Gastroesophageal sphincter (tissue), 4 donors: ENCODE measurements around the gene NHP2. TPM values are rescaled to one million over a fixed set of nuclear protein-coding genes. Genes with fewer than 3 reads are reported as not detected.

ENCODE experiments used
- ATAC-seq: fragments of 150-250 bp; one replicate; pipeline ENCODE4 v1.9.1; 2016; ENCODE audit warnings: mild to moderate bottlenecking, moderate library complexity
- H3K27ac ChIP-seq, 4 donors: fragments of 200-600 bp; sonication (generic) in 3 of 4; 1 replicate in 3 of 4; 2 replicates in 1 of 4; pipeline ENCODE4 v1.5.1; 2016 to 2019
- H3K27me3 ChIP-seq: fragments of 200-600 bp; sonication (generic); one replicate; pipeline ENCODE4 v1.5.1; 2019
- H3K36me3 ChIP-seq, 2 donors: fragments of 200-600 bp; sonication (generic); one replicate each; pipeline ENCODE4 v1.5.1; 2019; ENCODE audit warnings: control low read depth in 1 of 2
- H3K4me1 ChIP-seq, 3 donors: fragments of 200-600 bp; sonication (generic); 1 replicate in 2 of 3; 2 replicates in 1 of 3; pipeline ENCODE4 v1.5.1; 2016 to 2019; ENCODE audit warnings: control low read depth in 2 of 3
- H3K4me3 ChIP-seq, 2 donors: fragments of 200-600 bp; sonication (generic); one replicate each; pipeline ENCODE4 v1.5.1; 2019; ENCODE audit warnings: mild to moderate bottlenecking in 1 of 2, moderate library complexity in 1 of 2
- H3K9me3 ChIP-seq, 3 donors: fragments of 200-600 bp; sonication (generic); one replicate each; pipeline ENCODE4 v1.5.1; 2017 to 2019; ENCODE audit warnings: control low read depth in 2 of 3
- CTCF ChIP-seq, 4 experiments: fragments of 200-600 bp in 2 of 4; fragments of 450-650 bp in 2 of 4; sonication (generic) in 1 of 4; IDR thresholded peaks; one replicate each; pipeline ENCODE4 v1.5.1; 2017 to 2019; ENCODE audit warnings: antibody characterized with exemption in 4 of 4, mild to moderate bottlenecking in 2 of 4, moderate library complexity in 2 of 4
- EP300 ChIP-seq: sonication (generic); formaldehyde crosslinking; IDR thresholded peaks from one replicate; pipeline ENCODE4 v1.6.1; 2017; ENCODE audit warnings: antibody characterized with exemption, mild to moderate bottlenecking
- POLR2A ChIP-seq, 2 donors: fragments of 450-650 bp; IDR thresholded peaks; one replicate each; pipeline ENCODE4 v1.6.1; 2017; ENCODE audit warnings: antibody characterized with exemption in 2 of 2, mild to moderate bottlenecking in 2 of 2, moderate library complexity in 1 of 2
- POLR2AphosphoS5 ChIP-seq: sonication (generic); formaldehyde crosslinking; IDR thresholded peaks from one replicate; pipeline ENCODE4 v1.6.1; 2017; ENCODE audit warnings: antibody characterized with exemption
- WGBS, 2 donors: methylation state at CpG; one replicate each; pipeline ENCODE4 v1.1.5; 2018; ENCODE audit warnings: low coverage in 1 of 2; 5-methylcytosine and 5-hydroxymethylcytosine counted together
- total RNA-seq, 4 donors: library from RNA; depleted of rRNA; stranded (reverse); fragments of >200 nt; gene quantifications; one replicate each; pipeline ENCODE4 v1.1.0, GENCODE V29; 2016

Gene NHP2
- total RNA-seq, 4 donors from 2014 or later = 192 to 253 (median 218) TPM

- Histone ChIP-seq H3K4me3 (no peak overlapping the region), H3K27ac (no peak overlapping the region), H3K27me3 (peaks cover 21% of the 10 kb centered on the region), H3K9me3 (no peaks in the 10 kb centered on the region), H3K4me1 (no peaks in the 10 kb centered on the region), H3K36me3 (no peaks in the 10 kb centered on the region)
- no peak for ATAC-seq
- TF ChIP-seq EP300 = no peak
- no peak for TF ChIP-seq CTCF (IDR thresholded peaks at IDR 0.05)
- no peak for TF ChIP-seq POLR2AphosphoS5
- TF ChIP-seq POLR2A (IDR thresholded peaks at IDR 0.05) = no peak
- 78% methylated on average over 2 of the region's 7 CpGs; no CpG with 5 or more reads in 1 of the 2 donors for WGBS, 2 donors
Measured at GRCh38 chr5:178194026-178194425, 40.3 kb upstream of the NHP2 start.

GRCh38 chr5:178193251-178193809, 39.6 kb upstream of the NHP2 start:
- H3K36me3 ChIP-seq = no peaks in the 10 kb centered on the region
- TF ChIP-seq EP300 (no peak), POLR2A (IDR thresholded peaks at IDR 0.05) (no peak), CTCF (IDR thresholded peaks at IDR 0.05) (no peak), POLR2AphosphoS5 (no peak)
- H3K27me3 ChIP-seq = peaks cover 28% of the 10 kb centered on the region
- 40% methylated on average over 5 of the region's 8 CpGs; no CpG with 5 or more reads in 1 of the 2 donors for WGBS, 2 donors
- ATAC-seq = no peak
- H3K4me3 ChIP-seq = no peak overlapping the region
- H3K9me3 ChIP-seq = no peaks in the 10 kb centered on the region
- H3K4me1 ChIP-seq = no peaks in the 10 kb centered on the region
- no peak overlapping the region for H3K27ac ChIP-seq

- Histone ChIP-seq H3K36me3 (no peaks in the 10 kb centered on the region), H3K4me1 (no peaks in the 10 kb centered on the region), H3K4me3 (no peak overlapping the region), H3K9me3 (no peaks in the 10 kb centered on the region), H3K27me3 (peaks cover 30% of the 10 kb centered on the region), H3K27ac (no peak overlapping the region)
- WGBS, 2 donors = 73 to 91% methylated on average over 3 to 6 of the region's 7 CpGs
- ATAC-seq = no peak
- TF ChIP-seq POLR2A (IDR thresholded peaks at IDR 0.05) (no peak), POLR2AphosphoS5 (no peak), CTCF (IDR thresholded peaks at IDR 0.05) (no peak), EP300 (no peak)
Measured at GRCh38 chr5:178192787-178193186, 39.1 kb upstream of the NHP2 start.

DNA sequence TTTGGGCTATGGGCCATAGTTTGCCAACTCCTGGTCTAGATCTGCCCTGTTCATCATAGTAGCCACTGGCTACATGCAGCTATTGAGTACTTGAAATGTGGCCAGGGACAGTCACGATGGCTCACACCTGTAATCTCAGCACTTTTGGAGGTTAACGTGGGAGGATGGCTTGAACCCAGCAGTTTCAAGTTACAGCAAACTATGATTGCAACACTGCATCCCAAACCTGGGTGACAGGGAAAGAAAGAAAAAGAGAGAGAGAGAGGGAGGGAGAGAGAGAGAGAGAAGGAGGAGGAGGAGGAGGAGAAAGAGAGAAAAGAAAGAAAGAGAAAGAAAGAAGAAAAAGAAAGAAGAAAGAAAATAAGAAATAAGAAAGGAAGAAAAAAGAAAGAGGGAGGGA, 38.6 kb upstream of the NHP2 start:
- Histone ChIP-seq H3K27me3 (peaks cover 30% of the 10 kb centered on the region), H3K4me3 (no peak overlapping the region), H3K9me3 (no peaks in the 10 kb centered on the region), H3K4me1 (no peaks in the 10 kb centered on the region), H3K36me3 (no peaks in the 10 kb centered on the region), H3K27ac (no peak overlapping the region)
- WGBS, 2 donors = 60 to 61% methylated on average over 1 to 2 of the region's 2 CpGs
- TF ChIP-seq EP300 (no peak), CTCF (IDR thresholded peaks at IDR 0.05) (no peak), POLR2A (IDR thresholded peaks at IDR 0.05) (no peak), POLR2AphosphoS5 (no peak)
- ATAC-seq = no peak

DNA sequence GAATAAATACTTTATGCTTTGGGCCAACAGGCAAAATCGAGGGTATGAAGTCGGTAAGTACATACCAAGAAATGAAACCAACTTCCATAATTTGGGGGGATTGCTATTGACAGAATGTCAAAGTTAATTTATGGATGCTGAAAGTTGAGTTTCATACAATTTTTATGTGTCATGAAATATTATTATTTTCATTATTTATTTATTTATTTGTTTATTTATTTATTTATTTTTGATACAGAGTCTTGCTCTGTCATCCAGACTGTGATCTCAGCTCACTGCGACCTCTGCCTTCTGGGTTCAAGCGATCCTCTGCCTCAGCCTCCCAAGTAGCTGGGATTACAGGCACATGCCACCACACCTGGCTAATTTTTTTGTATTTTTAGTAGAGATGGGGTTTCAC, 38.0 kb upstream of the NHP2 start:
- Histone ChIP-seq H3K4me3 (no peak overlapping the region), H3K27ac (no peak overlapping the region), H3K9me3 (no peaks in the 10 kb centered on the region), H3K36me3 (no peaks in the 10 kb centered on the region), H3K27me3 (peaks cover 30% of the 10 kb centered on the region), H3K4me1 (no peaks in the 10 kb centered on the region)
- no peak for ATAC-seq
- TF ChIP-seq CTCF (IDR thresholded peaks at IDR 0.05) = no peak
- no peak for TF ChIP-seq EP300
- no peak for TF ChIP-seq POLR2A (IDR thresholded peaks at IDR 0.05)
- no peak for TF ChIP-seq POLR2AphosphoS5
- WGBS, 2 donors = 67 to 81% methylated on average over 3 to 4 of the region's 4 CpGs
